C4-2B (cell line): ENCODE results near the gene NUP214.
"Not testable (repeated sequence)": the region's sequence is repeated elsewhere in the genome, so short reads cannot be mapped to it uniquely, and the experiment has no call there.

Experiments
- H3K27ac ChIP-seq: fragments of 450-650 bp; 2 replicates; pipeline ENCODE4 v1.5.1; 2017
- ZFX ChIP-seq: fragments of 450-650 bp; IDR thresholded peaks from 2 replicates; pipeline ENCODE4 v1.6.1; 2017
- TF ChIP-seq, protein P1 (sequence below): fragments of 450-650 bp; conservative IDR thresholded peaks from 2 replicates; pipeline ENCODE4 v1.5.1; 2017; ENCODE audit warnings: mild to moderate bottlenecking

NUP214 gene

DNA sequence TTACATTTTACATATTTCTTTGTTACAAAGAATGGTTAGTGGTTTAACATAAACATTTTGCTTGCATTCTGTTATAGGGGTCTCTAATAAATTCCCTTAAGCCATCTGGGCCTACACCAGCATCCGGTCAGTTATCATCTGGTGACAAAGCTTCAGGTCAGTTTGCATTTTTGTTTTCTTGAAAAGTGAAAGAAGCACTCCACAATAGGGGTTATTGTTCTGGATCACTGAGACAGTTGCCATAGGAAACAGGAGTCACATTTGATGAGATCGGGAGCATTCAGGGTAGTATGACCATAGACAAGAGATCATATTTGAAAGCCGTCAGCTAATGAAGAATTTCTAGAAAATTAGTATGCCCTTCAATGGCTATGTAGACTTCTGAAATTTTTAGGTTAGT lies 63.6 kb downstream of the NUP214 start:
- no peak overlapping the region for H3K27ac ChIP-seq
- TF ChIP-seq, protein P1, sequence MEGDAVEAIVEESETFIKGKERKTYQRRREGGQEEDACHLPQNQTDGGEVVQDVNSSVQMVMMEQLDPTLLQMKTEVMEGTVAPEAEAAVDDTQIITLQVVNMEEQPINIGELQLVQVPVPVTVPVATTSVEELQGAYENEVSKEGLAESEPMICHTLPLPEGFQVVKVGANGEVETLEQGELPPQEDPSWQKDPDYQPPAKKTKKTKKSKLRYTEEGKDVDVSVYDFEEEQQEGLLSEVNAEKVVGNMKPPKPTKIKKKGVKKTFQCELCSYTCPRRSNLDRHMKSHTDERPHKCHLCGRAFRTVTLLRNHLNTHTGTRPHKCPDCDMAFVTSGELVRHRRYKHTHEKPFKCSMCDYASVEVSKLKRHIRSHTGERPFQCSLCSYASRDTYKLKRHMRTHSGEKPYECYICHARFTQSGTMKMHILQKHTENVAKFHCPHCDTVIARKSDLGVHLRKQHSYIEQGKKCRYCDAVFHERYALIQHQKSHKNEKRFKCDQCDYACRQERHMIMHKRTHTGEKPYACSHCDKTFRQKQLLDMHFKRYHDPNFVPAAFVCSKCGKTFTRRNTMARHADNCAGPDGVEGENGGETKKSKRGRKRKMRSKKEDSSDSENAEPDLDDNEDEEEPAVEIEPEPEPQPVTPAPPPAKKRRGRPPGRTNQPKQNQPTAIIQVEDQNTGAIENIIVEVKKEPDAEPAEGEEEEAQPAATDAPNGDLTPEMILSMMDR: no peak
- no peak for TF ChIP-seq ZFX

DNA sequence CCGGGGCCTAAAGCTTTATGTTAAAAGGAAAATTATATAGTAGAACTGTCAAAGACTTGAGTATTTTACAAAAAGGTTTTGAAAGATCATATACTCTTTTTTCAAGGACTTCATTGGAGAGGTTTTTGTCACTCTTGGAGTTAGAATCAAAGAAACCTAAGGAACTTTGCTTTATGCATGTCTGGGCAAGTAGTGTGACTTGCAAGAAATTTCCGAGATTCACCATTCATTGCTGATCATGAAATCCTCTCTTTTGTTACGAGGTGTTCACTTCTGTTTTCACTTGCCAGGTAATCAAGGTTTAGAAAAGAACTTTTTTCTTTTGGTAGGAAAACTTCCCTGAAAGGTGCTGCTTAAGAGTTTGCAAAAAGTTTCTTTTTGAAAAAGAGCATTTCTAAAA lies 64.8 kb downstream of the NUP214 start:
- TF ChIP-seq, protein P1: no peak
- no peak for TF ChIP-seq ZFX
- no peak overlapping the region for H3K27ac ChIP-seq

DNA sequence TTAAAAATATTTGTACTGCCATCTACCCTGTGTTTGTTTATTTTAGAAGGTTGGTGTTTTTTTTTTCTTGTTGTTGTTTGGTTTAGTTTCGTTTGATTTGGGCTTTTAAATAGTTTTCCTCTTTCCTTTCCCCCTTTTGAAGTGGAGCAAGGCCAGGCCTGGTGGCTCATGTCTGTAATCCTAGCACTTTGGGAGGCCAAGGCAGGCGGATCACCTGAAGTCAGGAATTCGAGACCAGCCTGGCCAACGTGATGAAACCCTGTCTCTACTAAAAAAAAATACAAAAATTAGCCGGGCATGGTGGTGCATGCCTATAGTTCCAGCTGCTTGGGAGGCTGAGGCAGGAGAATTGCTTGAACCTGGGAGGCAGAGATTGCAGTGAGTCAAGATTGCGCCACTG lies 65.6 kb downstream of the NUP214 start:
- H3K27ac ChIP-seq: not testable (repeated sequence)

DNA sequence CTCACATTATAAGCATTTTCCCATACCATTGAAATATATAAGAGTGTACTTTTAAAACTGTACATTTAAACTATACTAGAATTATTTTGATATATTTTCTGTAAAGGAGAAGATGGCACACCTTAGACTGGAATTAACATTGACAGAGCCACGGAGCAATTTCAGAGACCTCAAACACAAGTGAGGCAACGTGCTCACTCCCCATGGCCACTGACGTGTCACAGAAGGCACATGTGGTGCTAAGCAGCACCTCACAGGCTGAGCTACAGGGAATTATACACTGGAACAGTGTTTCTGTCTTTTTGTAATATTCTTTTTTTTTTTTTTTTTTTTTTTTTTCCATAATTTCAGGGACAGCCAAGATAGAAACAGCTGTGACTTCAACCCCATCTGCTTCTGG lies 66.5 kb downstream of the NUP214 start:
- TF ChIP-seq, protein P1: no peak
- no peak for TF ChIP-seq ZFX
- H3K27ac ChIP-seq: no peak overlapping the region

DNA sequence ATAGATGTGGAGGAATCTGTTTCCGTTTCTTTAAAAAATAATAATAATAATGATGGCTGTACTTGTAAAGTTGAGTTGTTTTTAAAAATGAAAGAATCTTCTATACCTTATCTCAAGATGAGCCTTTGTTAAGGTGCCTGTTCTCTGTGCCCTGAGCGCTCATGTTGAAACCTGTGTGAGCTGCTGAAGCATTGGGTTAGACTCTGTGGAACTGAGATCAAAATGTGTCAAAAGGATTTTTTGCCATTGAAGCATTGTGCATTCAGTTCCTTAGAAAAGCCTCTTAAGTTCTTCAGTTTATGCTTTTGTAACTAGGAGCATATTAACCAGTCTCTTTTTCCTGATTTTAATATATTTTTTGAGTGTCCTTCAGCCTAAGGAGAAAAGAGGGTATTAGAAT lies 67.7 kb downstream of the NUP214 start:
- no peak for TF ChIP-seq ZFX
- TF ChIP-seq, protein P1: no peak
- H3K27ac ChIP-seq: no peak overlapping the region

DNA sequence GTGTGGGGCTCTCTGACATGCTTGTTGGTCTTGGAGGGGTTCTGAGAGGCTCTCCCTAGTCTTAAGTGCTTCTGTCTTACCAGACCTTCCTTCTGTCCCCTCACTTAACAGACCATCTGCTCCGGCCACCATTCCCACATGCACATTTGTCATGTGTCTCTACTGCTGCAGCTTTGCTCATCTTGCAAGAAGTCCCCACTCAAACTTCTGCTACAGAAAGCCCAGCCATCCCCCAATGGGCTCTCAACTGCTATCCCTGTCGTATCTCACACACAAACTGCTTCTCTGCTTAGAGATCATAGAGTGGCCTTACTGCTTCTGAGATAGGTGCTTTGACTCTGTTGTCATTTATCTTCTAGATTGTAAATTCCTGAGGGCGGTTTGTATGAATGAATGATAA lies 69.4 kb downstream of the NUP214 start:
- H3K27ac ChIP-seq: no peak overlapping the region

DNA sequence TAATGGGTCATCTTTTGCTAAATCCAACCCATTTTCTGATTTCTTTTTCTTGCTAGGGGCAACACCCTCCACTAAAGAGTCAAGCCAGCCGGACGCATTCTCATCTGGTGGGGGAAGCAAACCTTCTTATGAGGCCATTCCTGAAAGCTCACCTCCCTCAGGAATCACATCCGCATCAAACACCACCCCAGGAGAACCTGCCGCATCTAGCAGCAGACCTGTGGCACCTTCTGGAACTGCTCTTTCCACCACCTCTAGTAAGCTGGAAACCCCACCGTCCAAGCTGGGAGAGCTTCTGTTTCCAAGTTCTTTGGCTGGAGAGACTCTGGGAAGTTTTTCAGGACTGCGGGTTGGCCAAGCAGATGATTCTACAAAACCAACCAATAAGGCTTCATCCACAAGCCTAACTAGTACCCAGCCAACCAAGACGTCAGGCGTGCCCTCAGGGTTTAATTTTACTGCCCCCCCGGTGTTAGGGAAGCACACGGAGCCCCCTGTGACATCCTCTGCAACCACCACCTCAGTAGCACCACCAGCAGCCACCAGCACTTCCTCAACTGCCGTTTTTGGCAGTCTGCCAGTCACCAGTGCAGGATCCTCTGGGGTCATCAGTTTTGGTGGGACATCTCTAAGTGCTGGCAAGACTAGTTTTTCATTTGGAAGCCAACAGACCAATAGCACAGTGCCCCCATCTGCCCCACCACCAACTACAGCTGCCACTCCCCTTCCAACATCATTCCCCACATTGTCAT lies 72.0 kb downstream of the NUP214 start:
- TF ChIP-seq ZFX: no peak
- TF ChIP-seq, protein P1: no peak
- H3K27ac ChIP-seq: no peak overlapping the region

More for the DNA sequence above, 69.4 kb downstream of the NUP214 start:
- TF ChIP-seq ZFX: no peak
- TF ChIP-seq, protein P1: no peak
